Measurements from ENCODE around the gene RASAL3.

Gene RASAL3

GRCh38 chr19:15448778-15449619 lies 15.3 kb downstream of the RASAL3 start:
- no peak for DNase-seq

GRCh38 chr19:15448044-15448777 lies 16.1 kb downstream of the RASAL3 start:
- no peak for DNase-seq

- DNase-seq: no peak
Observed at GRCh38 chr19:15447057-15447456, 17.3 kb downstream of the RASAL3 start.

GRCh38 chr19:15445807-15446376 lies 18.5 kb downstream of the RASAL3 start:
- no peak for DNase-seq

- no peak for DNase-seq
Observed at GRCh38 chr19:15445227-15445605, 19.1 kb downstream of the RASAL3 start.

GRCh38 chr19:15444505-15445226 lies 19.7 kb downstream of the RASAL3 start:
- no peak for DNase-seq

GRCh38 chr19:15443838-15444237 lies 20.5 kb downstream of the RASAL3 start:
- no peak for DNase-seq

GRCh38 chr19:15443325-15443724 lies 21.0 kb downstream of the RASAL3 start:
- no peak for DNase-seq

GRCh38 chr19:15442142-15442920 lies 22.0 kb downstream of the RASAL3 start:
- no peak for DNase-seq

GRCh38 chr19:15441317-15441716 lies 23.0 kb downstream of the RASAL3 start:
- DNase-seq: no peak

- DNase-seq: no peak
Observed at GRCh38 chr19:15439821-15440641, 24.3 kb downstream of the RASAL3 start.

- DNase-seq: no peak
Observed at GRCh38 chr19:15439078-15439799, 25.1 kb downstream of the RASAL3 start.

GRCh38 chr19:15438577-15438976 lies 25.8 kb downstream of the RASAL3 start:
- no peak for DNase-seq

GRCh38 chr19:15438124-15438496 lies 26.2 kb downstream of the RASAL3 start:
- DNase-seq: no peak

- no peak for DNase-seq
Observed at GRCh38 chr19:15437355-15438123, 26.8 kb downstream of the RASAL3 start.

- DNase-seq: no peak
Observed at GRCh38 chr19:15436826-15437110, 27.6 kb downstream of the RASAL3 start.

GRCh38 chr19:15436012-15436825 lies 28.1 kb downstream of the RASAL3 start:
- DNase-seq: no peak

- no peak for DNase-seq
Observed at GRCh38 chr19:15433519-15434069, 30.8 kb downstream of the RASAL3 start.
